Smooth muscle cell (in vitro differentiated cells): ENCODE results near the gene ADAM12. TPM values are rescaled to one million over a fixed set of nuclear protein-coding genes. Genes with fewer than 3 reads are reported as not detected.
A peak's percentile ranks its signal among the peaks of the same experiment; 100 is the strongest.

Experiments
- DNase-seq: peaks from one replicate; lab custom pipeline; 2025; ENCODE audit not compliant: unreplicated experiment; lab: John Stamatoyannopoulos, UW
- H2AFZ ChIP-seq: fragments of 200-600 bp; sonication (generic); 2 replicates; pipeline ENCODE4 v1.6.0; 2016; ENCODE audit warnings: antibody characterized with exemption, low read depth, mild to moderate bottlenecking
- H3F3A ChIP-seq: fragments of 200-600 bp; sonication (generic); 2 replicates; pipeline ENCODE4 v1.6.0; 2017; ENCODE audit warnings: antibody characterized with exemption, low read depth
- H3K27ac ChIP-seq: fragments of 200-600 bp; sonication (generic); 2 replicates; pipeline ENCODE4 v1.5.1; 2016; ENCODE audit warnings: low read depth, mild to moderate bottlenecking
- H3K27me3 ChIP-seq: fragments of 200-600 bp; sonication (generic); 2 replicates; pipeline ENCODE4 v1.6.1; 2016; ENCODE audit warnings: low read depth, mild to moderate bottlenecking
- H3K36me3 ChIP-seq: fragments of 200-600 bp; sonication (generic); 2 replicates; pipeline ENCODE4 v1.5.1; 2016; ENCODE audit warnings: low read depth
- H3K4me1 ChIP-seq: fragments of 200-600 bp; sonication (generic); 2 replicates; pipeline ENCODE4 v1.5.1; 2016; ENCODE audit warnings: low read depth
- H3K4me2 ChIP-seq: fragments of 200-600 bp; sonication (generic); 2 replicates; pipeline ENCODE4 v1.6.0; 2016; ENCODE audit warnings: mild to moderate bottlenecking
- H3K4me3 ChIP-seq: fragments of 200-600 bp; sonication (generic); 2 replicates; pipeline ENCODE4 v1.5.1; 2016; ENCODE audit warnings: mild to moderate bottlenecking
- H3K79me2 ChIP-seq: fragments of 200-600 bp; sonication (generic); 2 replicates; pipeline ENCODE4 v1.6.0; 2016; ENCODE audit warnings: low read depth, mild to moderate bottlenecking
- H3K9ac ChIP-seq: fragments of 200-600 bp; sonication (generic); 2 replicates; pipeline ENCODE4 v1.6.0; 2016; ENCODE audit warnings: low read depth
- H3K9me3 ChIP-seq: fragments of 200-600 bp; sonication (generic); replicated peaks from 2 replicates; pipeline ENCODE4 v1.5.1; 2016; ENCODE audit warnings: low read depth
- H4K20me1 ChIP-seq: fragments of 200-600 bp; sonication (generic); 2 replicates; pipeline ENCODE4 v1.6.0; 2016; ENCODE audit warnings: low read depth
- CTCF ChIP-seq: fragments of 200-600 bp; sonication (generic); IDR thresholded peaks from 2 replicates; pipeline ENCODE4 v1.5.1; 2017; ENCODE audit warnings: borderline replicate concordance, mild to moderate bottlenecking, antibody characterized with exemption; ENCODE audit not compliant: insufficient read depth, poor library complexity, severe bottlenecking
- WGBS: methylation state at CpG from one replicate; pipeline ENCODE4 v1.1.7; 2016; ENCODE audit warnings: low lambda C conversion rate; 5-methylcytosine and 5-hydroxymethylcytosine counted together
- polyA plus RNA-seq: library from polyadenylated mRNA; unstranded; fragments of >200 nt; fragmentation: Nextera tagmentation; extraction: Ambion mirVana; gene quantifications from 2 replicates; pipeline ENCODE4 v1.2.1, GENCODE V29; 2016
- total RNA-seq: library from RNA; depleted of rRNA; stranded (reverse); fragments of >200 nt; gene quantifications from 2 replicates; pipeline ENCODE4 v1.2.3, GENCODE V29; 2014

The ADAM12 gene
- total and polyA plus RNA-seq, 2 experiments from 2014 or later: 40.0 to 54.3 TPM

DNA sequence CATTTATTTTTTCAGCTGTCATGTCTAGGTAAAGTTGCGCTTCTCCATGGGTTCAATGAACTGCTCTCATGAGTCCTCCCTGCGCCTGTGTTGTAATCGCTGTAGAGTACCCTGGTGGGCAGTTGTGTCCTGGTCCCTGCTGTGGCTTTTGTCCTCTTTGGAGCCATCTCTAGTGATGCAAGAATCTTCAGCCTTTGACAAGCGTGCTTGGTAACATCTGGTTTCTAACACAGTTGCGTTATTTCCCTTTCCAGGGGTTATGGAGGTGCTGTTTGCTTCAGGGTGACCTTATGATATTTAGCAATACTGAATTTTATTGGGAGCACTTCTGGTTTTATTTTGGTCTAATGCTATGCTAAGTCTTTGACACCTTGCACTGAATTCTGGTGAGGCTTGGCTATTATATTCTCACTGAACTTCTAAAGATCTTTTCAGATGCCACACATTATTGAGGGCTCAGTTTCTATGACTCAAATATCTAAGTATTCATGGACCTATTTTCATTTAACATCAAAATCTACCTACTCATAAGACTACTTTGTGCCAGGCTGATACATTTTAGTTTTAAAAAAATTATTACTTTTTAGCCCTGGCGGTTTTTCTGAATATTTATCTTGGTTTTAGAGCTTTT is 403.3 kb downstream of the ADAM12 start:
- H3K27ac ChIP-seq: peak overlapping the region; percentile 41
- no peak for TF ChIP-seq CTCF
- H2AFZ ChIP-seq: no peak overlapping the region
- no peak overlapping the region for H3K4me3 ChIP-seq
- peaks cover 24% of the 10 kb centered on the region for H3K4me1 ChIP-seq
- no peaks in the 10 kb centered on the region for H3K9me3 ChIP-seq
- no peaks in the 10 kb centered on the region for H3K79me2 ChIP-seq
- H3K36me3 ChIP-seq: no peaks in the 10 kb centered on the region
- peak overlapping the region; percentile 21 for H3K4me2 ChIP-seq
- no peaks in the 10 kb centered on the region for H3K27me3 ChIP-seq
- no peak for DNase-seq
- peak overlapping the region; percentile 12 for H3K9ac ChIP-seq
- no peaks in the 10 kb centered on the region for H3F3A ChIP-seq
- 57% methylated on average over 6 of the region's 6 CpGs for WGBS
- peaks cover 3% of the 10 kb centered on the region for H4K20me1 ChIP-seq

GRCh38 chr10:125984346-125984745 is 403.9 kb downstream of the ADAM12 start:
- Histone ChIP-seq H3K4me2 (peak overlapping the region; percentile 6), H3K9ac (peak overlapping the region; percentile 12), H3K36me3 (no peaks in the 10 kb centered on the region), H3K4me3 (no peak overlapping the region), H3K27ac (peak overlapping the region; percentile 41), H3K9me3 (no peaks in the 10 kb centered on the region), H3K27me3 (no peaks in the 10 kb centered on the region), H4K20me1 (peaks cover 3% of the 10 kb centered on the region), H3K79me2 (no peaks in the 10 kb centered on the region), H3F3A (no peaks in the 10 kb centered on the region), H3K4me1 (peaks cover 24% of the 10 kb centered on the region), H2AFZ (no peak overlapping the region)
- DNase-seq: no peak
- WGBS: 40% methylated on average over 4 of the region's 4 CpGs
- no peak for TF ChIP-seq CTCF

DNA sequence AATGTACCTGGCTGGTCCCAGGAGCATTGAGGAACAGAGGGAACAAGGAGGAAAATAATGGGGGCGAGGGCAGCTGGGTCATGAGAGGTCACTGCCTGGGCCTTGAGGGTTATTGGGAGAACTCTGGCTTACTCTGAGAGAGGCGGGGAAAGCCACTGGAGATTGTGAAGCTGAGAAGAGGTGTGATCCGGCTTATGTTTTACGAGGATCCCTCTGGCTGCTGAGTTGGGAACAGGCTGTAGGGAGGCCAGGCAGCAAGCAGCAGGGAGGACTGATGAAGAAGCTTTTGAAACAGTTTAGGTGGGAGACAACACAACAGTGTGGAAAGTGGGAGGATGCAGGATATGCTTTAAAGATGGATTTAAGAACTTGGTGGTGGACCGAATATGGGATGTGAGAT is 404.6 kb downstream of the ADAM12 start:
- no peak overlapping the region for H2AFZ ChIP-seq
- H3K4me2 ChIP-seq: peak overlapping the region; percentile 10
- H3K27me3 ChIP-seq: no peaks in the 10 kb centered on the region
- no peaks in the 10 kb centered on the region for H3F3A ChIP-seq
- no peaks in the 10 kb centered on the region for H3K9me3 ChIP-seq
- peak overlapping the region; percentile 41 for H3K27ac ChIP-seq
- DNase-seq: no peak
- no peak for TF ChIP-seq CTCF
- 39% methylated on average over 5 of the region's 5 CpGs for WGBS
- H3K36me3 ChIP-seq: no peaks in the 10 kb centered on the region
- no peaks in the 10 kb centered on the region for H3K79me2 ChIP-seq
- H3K9ac ChIP-seq: peak overlapping the region; percentile 12
- no peak overlapping the region for H3K4me3 ChIP-seq
- H3K4me1 ChIP-seq: peaks cover 24% of the 10 kb centered on the region
- peaks cover 3% of the 10 kb centered on the region for H4K20me1 ChIP-seq

- no peaks in the 10 kb centered on the region for H3K27me3 ChIP-seq
- H3K79me2 ChIP-seq: no peaks in the 10 kb centered on the region
- peaks cover 3% of the 10 kb centered on the region for H4K20me1 ChIP-seq
- 53% methylated on average over 6 of the region's 6 CpGs for WGBS
- no peaks in the 10 kb centered on the region for H3F3A ChIP-seq
- peak overlapping the region; percentile 10 for H3K4me2 ChIP-seq
- H2AFZ ChIP-seq: no peak overlapping the region
- TF ChIP-seq CTCF: no peak
- no peaks in the 10 kb centered on the region for H3K9me3 ChIP-seq
- H3K4me1 ChIP-seq: peaks cover 24% of the 10 kb centered on the region
- peak overlapping the region; percentile 12 for H3K9ac ChIP-seq
- peak overlapping the region; percentile 41 for H3K27ac ChIP-seq
- DNase-seq: no peak
- H3K36me3 ChIP-seq: no peaks in the 10 kb centered on the region
- no peak overlapping the region for H3K4me3 ChIP-seq
Observed at GRCh38 chr10:125983161-125983560, 405.1 kb downstream of the ADAM12 start.
